HEK293 (cell line): Measurements from ENCODE around the gene CLEC2D.

Experiments used
- CTCF ChIA-PET: fragments of 350-600 bp; formaldehyde crosslinking; extraction: SDS; loops from one replicate; lab custom pipeline; 2021; ENCODE audit warnings: antibody characterized with exemption; lab: Yijun Ruan, JAX
- POLR2A ChIA-PET: fragments of 300-600 bp; formaldehyde crosslinking; extraction: SDS; loops from one replicate; lab custom pipeline; 2020; ENCODE audit warnings: antibody characterized with exemption, inconsistent platforms; lab: Yijun Ruan, JAX
- H3K27ac ChIP-seq: fragments of 200-500 bp; sonication (Bioruptor generic); 2 replicates; pipeline ENCODE4 v1.5.1; 2014; ENCODE audit warnings: low read depth, low read length, control low read depth, inconsistent platforms; ENCODE audit errors: extremely low read depth
- H3K36me3 ChIP-seq, 2 experiments: fragments of 200-500 bp in 1 of 2; sonication (Bioruptor generic) in 1 of 2; 1 replicate in 1 of 2; 2 replicates in 1 of 2; pipeline ENCODE4 v1.5.1; 2014 to 2017; ENCODE audit warnings: inconsistent platforms in 2 of 2, low read length in 2 of 2; ENCODE audit not compliant: control insufficient read depth in 2 of 2, insufficient read depth in 1 of 2
- H3K4me1 ChIP-seq: fragments of 200-500 bp; sonication (Bioruptor generic); 2 replicates; pipeline ENCODE4 v1.5.1; 2014; ENCODE audit warnings: mild to moderate bottlenecking, low read length, inconsistent platforms; ENCODE audit not compliant: control insufficient read depth, insufficient read depth
- H3K4me3 ChIP-seq: 2 replicates; pipeline ENCODE4 v1.5.1; 2011; ENCODE audit warnings: low read depth, mild to moderate bottlenecking, control low read depth, low read length, moderate library complexity
- H3K9me3 ChIP-seq: fragments of 200-500 bp; sonication (Bioruptor generic); 2 replicates; pipeline ENCODE4 v1.5.1; 2014; ENCODE audit warnings: low read depth, low read length, inconsistent platforms; ENCODE audit not compliant: control insufficient read depth, insufficient read depth
- GLI2 ChIP-seq: fragments of 450-650 bp; formaldehyde crosslinking; IDR thresholded peaks from 2 replicates; pipeline ENCODE4; 2017; ENCODE audit warnings: missing biosample characterization, missing genetic modification characterization, low read depth, borderline replicate concordance
- IKZF3 ChIP-seq: fragments of 450-650 bp; IDR thresholded peaks from 2 replicates; pipeline ENCODE4 v1.5.0; 2018; ENCODE audit warnings: missing biosample characterization, mild to moderate bottlenecking, missing genetic modification characterization, moderate library complexity
- KLF8 ChIP-seq: fragments of 450-650 bp; formaldehyde crosslinking; IDR thresholded peaks from 2 replicates; pipeline ENCODE4 v1.5.1; 2016; ENCODE audit warnings: missing biosample characterization, missing genetic modification characterization
- MYNN ChIP-seq: fragments of 450-650 bp; formaldehyde crosslinking; IDR thresholded peaks from 2 replicates; pipeline ENCODE4 v1.5.1; 2016; ENCODE audit warnings: missing biosample characterization, missing genetic modification characterization, borderline replicate concordance
- MZF1 ChIP-seq: fragments of 450-650 bp; formaldehyde crosslinking; IDR thresholded peaks from 2 replicates; pipeline ENCODE4 v1.5.1; 2017; ENCODE audit warnings: missing biosample characterization, missing genetic modification characterization, borderline replicate concordance
- PRDM1 ChIP-seq: fragments of 450-650 bp; formaldehyde crosslinking; IDR thresholded peaks from 2 replicates; pipeline ENCODE4; 2016; ENCODE audit warnings: missing biosample characterization, missing genetic modification characterization
- SCRT2 ChIP-seq: fragments of 450-650 bp; formaldehyde crosslinking; IDR thresholded peaks from 2 replicates; pipeline ENCODE4 v1.5.1; 2016; ENCODE audit warnings: missing biosample characterization, missing genetic modification characterization
- SP2 ChIP-seq: fragments of 450-650 bp; formaldehyde crosslinking; IDR thresholded peaks from 2 replicates; pipeline ENCODE4 v1.5.1; 2016; ENCODE audit warnings: missing biosample characterization, missing genetic modification characterization
- SP3 ChIP-seq: fragments of 450-650 bp; formaldehyde crosslinking; IDR thresholded peaks from 2 replicates; pipeline ENCODE4 v1.5.1; 2016; ENCODE audit warnings: missing biosample characterization, missing genetic modification characterization
- SP7 ChIP-seq: fragments of 450-650 bp; formaldehyde crosslinking; IDR thresholded peaks from 2 replicates; pipeline ENCODE4 v1.5.1; 2016; ENCODE audit warnings: missing biosample characterization, missing genetic modification characterization
- YY1 ChIP-seq: fragments of 450-650 bp; formaldehyde crosslinking; IDR thresholded peaks from 2 replicates; pipeline ENCODE4 v1.5.1; 2018; ENCODE audit warnings: missing biosample characterization, missing genetic modification characterization
- ZBTB21 ChIP-seq: fragments of 450-650 bp; formaldehyde crosslinking; IDR thresholded peaks from 2 replicates; pipeline ENCODE4 v1.5.1; 2017; ENCODE audit warnings: missing biosample characterization, missing genetic modification characterization
- ZFP37 ChIP-seq: fragments of 450-650 bp; formaldehyde crosslinking; IDR thresholded peaks from 2 replicates; pipeline ENCODE4 v1.5.1; 2016; ENCODE audit warnings: missing biosample characterization, missing genetic modification characterization
- ZIC2 ChIP-seq: fragments of 450-650 bp; formaldehyde crosslinking; IDR thresholded peaks from 2 replicates; pipeline ENCODE4 v1.5.1; 2016; ENCODE audit warnings: missing biosample characterization, missing genetic modification characterization
- ZNF121 ChIP-seq: fragments of 450-650 bp; formaldehyde crosslinking; IDR thresholded peaks from 2 replicates; pipeline ENCODE4 v1.5.1; 2016; ENCODE audit warnings: missing biosample characterization, missing genetic modification characterization
- ZNF19 ChIP-seq: fragments of 450-650 bp; formaldehyde crosslinking; IDR thresholded peaks from 2 replicates; pipeline ENCODE4; 2016; ENCODE audit warnings: missing biosample characterization, missing genetic modification characterization, low read depth
- ZNF248 ChIP-seq: fragments of 450-650 bp; formaldehyde crosslinking; IDR thresholded peaks from 2 replicates; pipeline ENCODE4 v1.5.1; 2017; ENCODE audit warnings: missing biosample characterization, missing genetic modification characterization
- ZNF398 ChIP-seq: fragments of 450-650 bp; formaldehyde crosslinking; IDR thresholded peaks from 2 replicates; pipeline ENCODE4 v1.5.1; 2017; ENCODE audit warnings: missing biosample characterization, missing genetic modification characterization
- ZNF560 ChIP-seq: fragments of 450-650 bp; formaldehyde crosslinking; IDR thresholded peaks from 2 replicates; pipeline ENCODE4 v1.5.1; 2017; ENCODE audit warnings: missing biosample characterization, missing genetic modification characterization, borderline replicate concordance
- ZNF692 ChIP-seq: fragments of 450-650 bp; formaldehyde crosslinking; IDR thresholded peaks from 2 replicates; pipeline ENCODE4 v1.5.1; 2016; ENCODE audit warnings: missing biosample characterization, missing genetic modification characterization
- ZSCAN5A ChIP-seq: fragments of 450-650 bp; formaldehyde crosslinking; IDR thresholded peaks from 2 replicates; pipeline ENCODE4 v1.5.1; 2016; ENCODE audit warnings: missing biosample characterization, missing genetic modification characterization

CLEC2D gene

GRCh38 chr12:9647825-9648700 is 21.4 kb upstream of the CLEC2D start (continued):
- TF ChIP-seq ZSCAN5A (no peak), GLI2 (tag by site-specific recombination) (no peak), SP7 (tag by site-specific recombination) (no peak), MZF1 (tag by site-specific recombination) (peak; percentile 89)

GRCh38 chr12:9648701-9649531 is 20.6 kb upstream of the CLEC2D start:
- Histone ChIP-seq H3K9me3 (no peaks in the 10 kb centered on the region), H3K4me1 (peaks cover 4% of the 10 kb centered on the region), H3K36me3 (peaks cover 0 to 9% of the 10 kb centered on the region in 2 experiments; a peak in 1 of 3 replicates), H3K27ac (peak overlapping the region; percentile 80), H3K4me3 (peak overlapping the region; percentile 76)
- ChIA-PET CTCF (interaction anchor here (1.0 to 2.8 kb wide), 4 partner anchors 11 to 59 kb away, joined by 3 to 15 read pairs (median 9); no protein-coding TSS in a partner anchor), POLR2A (interaction anchor here (0.7 to 1.4 kb wide), 2 partner anchors 25 to 59 kb away, joined by 3 to 5 read pairs; no protein-coding TSS in a partner anchor)
- TF ChIP-seq PRDM1 (tag by site-specific recombination), result 0 out of 2 replicates have a peak, but pooled peaks have one; percentile 40
- TF ChIP-seq ZBTB21 (tag by site-specific recombination), result 0 out of 2 replicates have a peak, but pooled peaks have one; percentile 2
- TF ChIP-seq SCRT2 (tag by site-specific recombination), result 0 out of 2 replicates have a peak, but pooled peaks have one; percentile 7
- no peak for TF ChIP-seq ZNF19 (tag by site-specific recombination)
- no peak for TF ChIP-seq ZNF248 (tag by site-specific recombination)
- no peak for TF ChIP-seq IKZF3
- no peak for TF ChIP-seq ZFP37 (tag by site-specific recombination)

GRCh38 chr12:9649532-9649940 is 20.0 kb upstream of the CLEC2D start:
- peaks cover 0 to 15% of the 10 kb centered on the region in 2 experiments; a peak in 1 of 3 replicates for H3K36me3 ChIP-seq
- H3K9me3 ChIP-seq, result no peaks in the 10 kb centered on the region
- ChIA-PET POLR2A (no interaction called here), CTCF (interaction anchor here (1.4 kb wide), 1 partner anchor 17 kb away, joined by 3 read pairs; no protein-coding TSS in a partner anchor)
- TF ChIP-seq MYNN (tag by site-specific recombination) (no peak), KLF8 (tag by site-specific recombination) (no peak), SP3 (tag by site-specific recombination) (peak; percentile 37), ZIC2 (no peak), SP2 (tag by site-specific recombination) (0 out of 2 replicates have a peak, but pooled peaks have one; percentile 18)
- H3K4me3 ChIP-seq, result peak overlapping the region; percentile 76
- peak overlapping the region; percentile 14; the same call in 1 of the 2 replicates for H3K27ac ChIP-seq
- peaks cover 4% of the 10 kb centered on the region for H3K4me1 ChIP-seq

GRCh38 chr12:9650151-9650576 is 19.3 kb upstream of the CLEC2D start:
- Histone ChIP-seq H3K27ac (no peak overlapping the region), H3K4me3 (peak overlapping the region; percentile 76), H3K36me3 (peaks cover 0 to 21% of the 10 kb centered on the region in 2 experiments; a peak in 1 of 3 replicates), H3K9me3 (no peaks in the 10 kb centered on the region), H3K4me1 (peaks cover 4% of the 10 kb centered on the region)
- POLR2A ChIA-PET, result no interaction called here
- CTCF ChIA-PET, result no interaction called here
- TF ChIP-seq YY1 (tag by site-specific recombination) (no peak), ZNF560 (tag by site-specific recombination) (no peak), ZNF692 (tag by site-specific recombination) (no peak), ZNF121 (tag by site-specific recombination) (no peak), ZNF398 (tag by site-specific recombination) (no peak)
